NK-92 (cell line): ENCODE data around the gene TMEM116.
"Not testable (repeated sequence)": the region's sequence is repeated elsewhere in the genome, so short reads cannot be mapped to it uniquely, and the experiment has no call there.

Experiments used
- DNase-seq: peaks from one replicate; lab custom pipeline; 2025; ENCODE audit not compliant: unreplicated experiment; lab: John Stamatoyannopoulos, UW

Gene TMEM116

DNA sequence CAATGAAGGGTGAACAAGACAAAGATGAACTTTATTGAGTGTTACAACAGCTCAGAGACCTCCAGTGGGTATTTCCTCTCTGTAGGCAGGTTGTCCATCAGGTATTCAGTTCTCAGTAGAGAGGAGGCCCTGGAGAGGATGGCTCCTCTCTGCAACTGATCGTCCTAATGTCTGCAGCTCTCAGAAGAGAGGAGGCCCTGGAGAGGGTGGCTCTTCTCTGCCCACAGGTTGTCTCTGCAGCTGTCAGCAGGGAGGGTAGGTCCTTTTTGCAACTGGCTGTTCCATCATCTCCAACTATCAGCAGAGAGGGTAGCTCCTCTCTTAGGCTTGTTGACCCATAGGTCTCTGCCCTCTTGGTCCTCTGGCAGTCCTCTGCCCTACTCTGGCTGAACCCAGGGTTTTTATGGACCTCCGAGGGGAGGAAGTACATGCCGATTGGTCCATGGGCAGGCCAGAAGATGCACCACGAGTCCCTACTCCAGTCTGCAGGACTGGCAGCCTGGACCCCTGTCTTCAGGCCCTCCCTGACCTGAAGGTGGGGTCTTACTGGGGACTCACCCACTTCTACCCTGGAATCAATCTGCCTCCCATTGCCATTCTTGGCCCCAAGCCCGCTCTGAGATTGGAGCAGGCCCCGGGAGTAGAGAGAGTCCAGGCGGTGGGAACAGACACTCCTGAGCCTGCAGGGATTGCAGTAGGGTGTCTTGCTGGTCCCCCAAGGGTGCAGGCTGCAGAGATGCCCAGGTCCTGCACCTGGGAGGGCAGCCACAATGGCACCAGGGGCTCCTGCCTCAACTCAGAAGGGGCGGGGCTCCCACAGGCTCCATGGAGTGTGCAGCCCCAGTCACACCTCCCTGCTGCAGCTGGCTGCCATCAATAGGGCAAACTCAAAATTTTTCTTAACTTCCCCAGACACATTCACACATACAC is 2.3 kb downstream of the TMEM116 start:
- no peak for DNase-seq

GRCh38 chr12:112009596-112009995 is 3.4 kb downstream of the TMEM116 start:
- DNase-seq = not testable (repeated sequence)

DNA sequence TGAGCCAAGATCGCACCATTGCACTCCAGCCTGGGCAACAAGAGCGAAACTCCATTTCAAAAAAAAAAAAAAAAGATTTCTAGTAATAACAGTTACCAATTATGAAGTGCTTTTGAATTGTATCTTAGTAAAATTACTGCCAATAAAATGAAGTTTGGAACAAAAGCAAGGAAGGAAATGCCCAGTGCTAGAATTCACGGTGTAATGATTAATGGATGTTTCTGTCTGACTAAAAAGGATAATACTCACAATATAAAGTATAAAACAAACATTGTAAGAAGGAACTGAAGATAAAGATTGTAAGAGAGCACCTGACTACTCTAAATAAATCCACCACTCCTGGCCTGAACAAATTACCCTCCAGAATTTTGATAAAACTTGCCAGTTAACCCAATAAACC is 4.0 kb downstream of the TMEM116 start:
- no peak for DNase-seq

DNA sequence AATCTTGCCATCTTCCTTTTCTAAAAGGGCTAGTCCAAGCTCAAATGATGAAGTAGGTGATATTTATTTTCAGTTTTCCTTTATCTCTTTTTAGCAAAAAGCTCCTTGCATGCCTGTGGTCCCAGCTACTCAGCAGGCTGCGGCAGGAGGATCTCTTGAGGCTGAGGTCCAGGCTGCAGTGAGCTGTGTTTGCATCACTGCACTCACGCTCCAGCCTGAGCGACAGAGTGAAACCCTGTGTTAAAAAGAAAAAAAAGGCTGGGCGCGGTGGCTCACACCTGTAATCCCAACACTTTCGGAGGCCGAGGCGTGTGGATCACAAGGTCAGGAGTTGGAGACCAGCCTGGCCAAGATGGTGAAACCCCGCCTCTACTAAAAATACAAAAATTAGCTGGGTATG is 5.0 kb downstream of the TMEM116 start:
- no peak for DNase-seq

DNA sequence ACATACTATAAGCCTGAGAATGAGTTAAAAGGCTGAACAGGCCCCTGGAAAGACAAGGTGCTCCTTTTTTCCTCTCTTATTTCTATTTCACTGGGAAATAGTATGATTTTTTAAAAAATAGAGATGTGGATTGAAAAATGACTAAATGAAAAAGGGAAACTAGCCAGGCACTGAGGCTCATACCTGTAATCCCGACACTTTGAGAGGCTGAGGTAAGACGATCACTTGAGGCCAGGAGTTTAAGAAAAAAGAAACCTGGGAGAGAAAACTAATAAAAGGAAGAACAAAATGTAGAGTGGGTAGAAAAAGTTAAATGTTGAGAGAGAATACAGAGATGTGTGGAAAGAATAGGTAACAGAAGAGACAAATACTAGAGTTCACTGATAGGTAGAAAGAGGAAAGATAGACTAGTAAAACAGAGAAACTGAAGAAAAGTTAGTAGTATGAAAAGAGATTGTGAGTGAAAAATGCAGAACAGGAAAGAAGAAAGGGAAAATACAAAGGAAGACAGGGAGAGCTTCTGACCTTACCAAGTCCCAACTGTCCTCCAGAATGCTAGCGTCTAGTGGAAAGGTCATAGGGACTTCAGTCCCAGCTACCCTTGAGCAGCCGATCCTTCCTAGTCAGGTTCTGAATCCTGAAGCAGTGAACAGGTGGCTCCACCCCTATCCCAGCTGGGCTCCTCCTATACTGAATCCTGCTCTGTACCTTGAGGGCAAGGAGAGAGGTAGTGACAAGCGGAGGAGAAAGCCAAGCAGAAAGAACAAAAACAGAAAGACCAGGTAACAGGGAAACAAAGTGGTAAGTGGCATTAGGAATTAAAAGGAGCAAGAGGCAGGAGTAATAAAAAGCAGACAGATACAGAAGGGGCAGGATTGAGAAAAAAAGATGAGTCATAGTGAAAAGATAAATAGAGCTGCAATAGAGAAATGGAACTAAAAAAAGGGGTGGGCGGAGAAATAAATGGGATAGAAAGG is 7.3 kb downstream of the TMEM116 start:
- no peak for DNase-seq

- no peak for DNase-seq
These were observed 8.9 kb downstream of the TMEM116 start for GRCh38 chr12:112004041-112004440.

DNA sequence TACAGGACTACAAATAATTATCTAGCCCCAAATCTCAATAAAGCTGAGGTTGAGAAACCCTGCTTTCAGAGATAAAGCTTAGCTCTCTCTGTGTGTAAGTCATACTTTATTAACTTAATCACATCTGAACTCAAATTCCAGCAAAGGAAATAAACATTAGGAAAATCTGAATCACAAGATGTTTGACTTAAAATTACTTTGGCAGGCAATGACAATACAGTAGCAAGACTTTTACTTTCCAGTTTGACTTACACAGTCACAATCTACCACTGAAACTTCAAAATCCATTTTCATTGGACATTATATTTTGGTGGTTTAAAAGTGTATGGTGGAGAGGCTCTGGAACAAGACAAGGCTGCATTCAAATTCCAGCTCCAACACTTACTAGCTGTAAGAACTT is 11.4 kb downstream of the TMEM116 start:
- no peak for DNase-seq

DNA sequence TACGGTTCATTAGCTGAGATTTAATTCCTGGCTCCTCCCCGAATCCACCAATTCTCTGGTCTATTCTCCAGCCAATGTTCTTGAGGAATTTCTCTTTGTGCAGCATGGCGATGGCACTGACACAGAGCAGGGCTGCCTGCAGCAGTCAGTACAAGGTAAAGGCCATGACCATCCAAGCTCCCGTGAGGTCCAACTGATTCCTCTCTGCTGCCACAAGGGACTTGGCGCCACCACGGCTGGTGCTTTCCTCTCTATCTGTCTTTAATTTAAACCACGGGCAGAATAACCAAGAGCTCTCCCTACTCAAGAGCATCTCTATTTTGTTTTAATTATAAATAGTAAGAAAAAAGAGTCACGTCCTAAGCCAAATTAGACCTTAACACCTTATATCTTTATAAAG is 12.1 kb downstream of the TMEM116 start:
- DNase-seq = no peak

DNA sequence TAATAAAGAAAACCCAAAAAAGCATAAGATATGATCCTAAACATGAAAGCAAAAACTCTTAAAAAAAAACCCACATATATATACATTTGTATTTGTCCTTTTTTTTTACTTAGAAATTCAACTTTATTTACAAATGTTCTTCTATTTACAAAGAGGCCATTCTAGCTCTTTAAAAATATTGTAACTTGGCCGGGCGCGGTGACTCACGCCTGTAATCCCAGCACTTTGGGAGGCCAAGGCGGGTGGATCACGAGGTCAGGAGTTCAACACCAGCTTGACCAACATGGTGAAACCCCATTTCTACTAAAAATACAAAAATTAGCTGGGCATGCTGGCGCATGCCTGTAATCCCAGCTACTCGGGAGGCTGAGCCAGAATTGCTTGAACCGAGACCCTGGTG is 13.8 kb downstream of the TMEM116 start:
- DNase-seq = not testable (repeated sequence)

DNA sequence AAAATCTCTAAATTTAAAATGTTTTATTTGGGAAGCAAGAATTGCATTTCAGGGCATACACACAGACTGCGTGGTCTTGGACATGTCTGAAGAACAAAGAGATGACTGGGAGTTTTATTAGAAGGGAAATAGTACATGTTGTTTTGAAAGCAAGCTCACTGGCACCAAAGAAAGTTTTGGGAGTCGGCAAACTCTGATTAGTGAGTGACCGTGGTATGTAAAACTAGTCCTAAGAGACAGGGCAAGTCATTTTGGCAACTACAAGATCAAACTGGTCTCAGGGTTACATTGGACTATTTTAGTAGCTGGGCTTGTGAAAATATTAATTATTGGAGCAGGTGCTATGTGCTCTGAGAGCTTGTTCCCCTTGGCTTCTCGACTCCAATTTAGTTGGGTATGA is 14.9 kb downstream of the TMEM116 start:
- DNase-seq = no peak

- DNase-seq = no peak
These were observed 15.7 kb downstream of the TMEM116 start for GRCh38 chr12:111997300-111997699.

DNA sequence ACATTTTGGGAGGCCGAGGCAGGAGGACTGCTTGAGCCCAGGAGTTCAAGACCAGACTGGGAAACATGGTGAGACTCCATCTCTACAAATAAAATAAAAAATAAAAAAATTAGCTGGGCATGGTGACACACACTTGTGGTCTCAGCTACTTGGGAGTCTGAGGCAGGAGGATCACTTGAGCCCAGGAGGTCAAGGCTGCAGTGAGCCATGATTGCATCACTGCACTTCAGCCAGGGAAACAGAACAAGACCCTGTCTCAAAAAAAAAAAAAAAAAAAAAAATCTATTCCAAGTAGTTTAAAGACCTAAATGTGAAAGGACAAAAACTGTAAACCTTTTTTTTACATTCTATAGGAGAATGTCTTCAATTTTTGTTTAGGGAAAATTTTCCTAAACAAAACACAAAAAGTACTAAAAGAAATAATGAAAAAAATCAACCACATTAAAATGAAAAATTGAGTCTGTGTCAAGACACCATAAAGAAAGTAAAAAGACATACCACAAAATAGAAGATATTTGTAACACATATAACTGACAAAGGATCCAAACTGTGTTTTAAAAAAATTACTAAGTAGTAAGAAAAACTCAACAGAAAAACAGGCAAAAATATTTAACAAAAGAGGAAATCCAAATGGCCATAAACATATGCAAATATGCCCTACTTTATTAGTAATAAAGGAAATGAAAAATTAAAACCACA is 17.0 kb downstream of the TMEM116 start:
- DNase-seq = no peak

DNA sequence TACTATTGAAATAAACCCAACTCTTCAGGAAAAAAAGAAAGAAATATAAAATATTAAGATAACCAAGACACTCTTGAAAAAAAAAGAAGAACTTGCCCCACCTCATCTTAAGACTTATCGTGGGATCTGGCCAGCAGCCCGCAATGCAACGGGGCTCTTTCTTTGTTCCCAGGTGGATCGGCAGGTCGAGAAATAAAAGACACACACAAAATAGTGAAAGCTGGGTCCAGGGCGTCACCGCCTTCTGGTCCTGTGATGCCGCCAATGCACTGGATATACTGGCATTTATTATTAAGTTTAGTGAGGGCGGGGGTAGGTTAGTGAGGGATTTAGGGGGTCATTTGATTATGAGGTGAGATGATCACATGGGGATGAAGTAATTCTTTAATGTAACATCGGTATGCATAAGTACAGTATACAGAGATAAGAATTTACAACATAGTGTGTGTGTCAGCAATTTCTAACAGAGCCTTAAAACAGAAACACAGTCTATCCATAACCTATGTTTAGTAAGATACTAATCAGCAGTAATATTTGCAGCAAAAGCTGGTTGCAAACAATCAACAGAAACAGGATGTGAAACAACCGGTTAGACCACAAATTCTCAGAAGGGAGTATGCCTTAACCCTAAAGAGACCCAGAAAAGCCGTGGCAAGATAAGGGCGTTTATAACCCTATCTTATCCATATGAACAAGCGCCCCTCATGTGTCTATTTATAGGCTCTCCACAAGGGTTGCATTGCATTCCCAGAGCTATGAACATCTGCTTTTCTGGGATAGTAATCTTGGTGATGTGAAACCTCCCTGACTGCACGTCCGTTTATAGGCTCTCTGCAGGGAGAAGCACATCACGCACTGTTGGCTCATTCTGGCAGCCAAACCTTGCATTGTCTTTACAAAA is 18.5 kb downstream of the TMEM116 start:
- DNase-seq = not testable (repeated sequence)

GRCh38 chr12:111993292-111994150 is 19.4 kb downstream of the TMEM116 start:
- DNase-seq = no peak

DNA sequence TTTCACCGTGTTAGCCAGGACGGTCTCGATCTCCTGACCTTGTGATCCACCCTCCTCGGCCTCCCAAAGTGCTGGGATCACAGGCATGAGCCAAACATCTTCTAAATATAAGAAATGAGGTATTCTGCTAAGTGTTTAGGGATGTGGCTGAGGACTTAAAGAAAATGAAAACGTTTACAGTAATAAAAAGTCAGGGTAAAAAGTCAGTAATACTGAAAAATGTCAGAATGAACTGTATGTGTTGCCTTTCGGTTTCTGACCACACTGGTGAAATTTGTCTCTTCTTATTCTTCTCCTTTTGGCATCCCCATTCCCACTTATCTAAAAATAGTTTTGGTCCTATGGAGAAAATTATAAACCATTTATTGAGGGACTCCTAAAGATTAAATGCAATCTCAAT is 20.5 kb downstream of the TMEM116 start:
- no peak for DNase-seq

GRCh38 chr12:111991946-111992345 is 21.0 kb downstream of the TMEM116 start:
- no peak for DNase-seq

GRCh38 chr12:111991535-111991934 is 21.4 kb downstream of the TMEM116 start:
- DNase-seq = no peak

DNA sequence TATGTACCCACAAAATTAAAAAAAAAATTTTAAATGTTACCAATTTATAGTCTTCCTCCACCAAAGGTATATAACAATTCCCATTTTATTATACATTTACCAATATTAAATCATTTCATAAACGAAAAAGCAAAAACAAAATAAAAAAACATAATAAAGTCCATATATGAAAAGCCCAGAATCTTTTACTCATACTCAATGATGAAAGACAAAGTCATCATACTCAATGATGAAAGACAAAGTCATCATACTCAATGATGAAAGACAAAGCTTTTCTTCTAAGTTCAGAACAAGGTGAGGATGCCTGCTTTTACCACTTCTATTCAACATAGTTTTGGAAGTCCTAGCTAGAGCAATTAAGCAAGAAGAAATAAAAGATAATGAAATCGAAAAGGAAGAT is 28.1 kb downstream of the TMEM116 start:
- no peak for DNase-seq

- no peak for DNase-seq
These were observed 31.0 kb downstream of the TMEM116 start for GRCh38 chr12:111981987-111982386.
